Endodermal cell (in vitro differentiated cells): ENCODE measurements around the gene CDC14B. TPM values are rescaled to one million over a fixed set of nuclear protein-coding genes. Genes with fewer than 3 reads are reported as not detected.

ENCODE experiments used
- DNase-seq: peaks from one replicate; pipeline ENCODE4 v3.0.0-alpha.2; 2017
- H3K27ac ChIP-seq: 2 replicates; pipeline ENCODE4 v1.5.1; 2013; ENCODE audit warnings: mild to moderate bottlenecking, low read depth, low read length, moderate library complexity
- H3K27me3 ChIP-seq: 2 replicates; pipeline ENCODE4 v1.6.1; 2013; ENCODE audit warnings: mild to moderate bottlenecking, low read length, moderate library complexity; ENCODE audit not compliant: insufficient read depth, control insufficient read depth, poor library complexity, severe bottlenecking
- H3K36me3 ChIP-seq: 2 replicates; pipeline ENCODE4 v1.7.0; 2013; ENCODE audit warnings: mild to moderate bottlenecking, low read length, moderate library complexity; ENCODE audit not compliant: control insufficient read depth, insufficient read depth
- H3K4me1 ChIP-seq: one replicate; pipeline ENCODE4 v1.7.0; 2013; ENCODE audit warnings: low read length; ENCODE audit not compliant: control insufficient read depth, insufficient read depth
- H3K4me3 ChIP-seq: 2 replicates; pipeline ENCODE4 v1.5.1; 2013; ENCODE audit warnings: mild to moderate bottlenecking, low read length, moderate library complexity
- H3K9ac ChIP-seq: 2 replicates; pipeline ENCODE4 v1.6.1; 2013; ENCODE audit warnings: mild to moderate bottlenecking, low read length, moderate library complexity; ENCODE audit not compliant: poor library complexity, severe bottlenecking; ENCODE audit errors: extremely low read depth
- H3K9me3 ChIP-seq: 2 replicates; pipeline ENCODE4 v1.6.1; 2013; ENCODE audit warnings: mild to moderate bottlenecking, low read length, moderate library complexity; ENCODE audit not compliant: control insufficient read depth
- H3K27ac Mint-ChIP-seq: 2 replicates; pipeline ENCODE4 v1.8.0; 2020; ENCODE audit warnings: mixed read lengths
- H3K27me3 Mint-ChIP-seq: 2 replicates; pipeline ENCODE4 v1.8.0; 2021; ENCODE audit warnings: mild to moderate bottlenecking, mixed read lengths; ENCODE audit not compliant: insufficient read depth
- H3K36me3 Mint-ChIP-seq: 2 replicates; pipeline ENCODE4 v1.8.0; 2020; ENCODE audit warnings: low read depth, mixed read lengths
- H3K4me1 Mint-ChIP-seq: 2 replicates; pipeline ENCODE4 v1.8.0; 2020; ENCODE audit warnings: mixed read lengths
- H3K4me3 Mint-ChIP-seq: 2 replicates; pipeline ENCODE4 v1.8.0; 2020; ENCODE audit warnings: mild to moderate bottlenecking, moderate library complexity, mixed read lengths
- H3K9me3 Mint-ChIP-seq: 2 replicates; pipeline ENCODE4 v1.8.0; 2020; ENCODE audit warnings: mild to moderate bottlenecking, mixed read lengths
- CTCF ChIP-seq: fragments of 200-600 bp; sonication (generic); conservative IDR thresholded peaks from 2 replicates; pipeline ENCODE4 v1.5.0; 2021; ENCODE audit warnings: antibody characterized with exemption, mild to moderate bottlenecking
- WGBS, 2 experiments: methylation state at CpG; one replicate each; pipeline versions ENCODE4 v1.1.5 to v1.1.7; 2013; ENCODE audit warnings: missing lambda C conversion rate in 2 of 2, mixed read lengths in 1 of 2; ENCODE audit not compliant: insufficient coverage in 1 of 2, insufficient read length in 1 of 2; 5-methylcytosine and 5-hydroxymethylcytosine counted together
- total RNA-seq, 2 donors: library from RNA; stranded (reverse); fragmentation: NEBNext Ultra II Directional in 1 of 2; extraction: Animal tissue kit (Norgen Biotek cat#: 25700) in 1 of 2; gene quantifications; 2 replicates in 1 of 2; 3 replicates in 1 of 2; pipeline ENCODE4 v1.2.1, GENCODE V29; 2021

The CDC14B gene
- total RNA-seq, 2 donors from 2014 or later = 47.5 to 48.3 TPM

GRCh38 chr9:96581786-96582185 is 37.9 kb downstream of the CDC14B start:
- peak; percentile 56 for DNase-seq
- H3K9me3 ChIP-seq = no peaks in the 10 kb centered on the region
- Mint-ChIP-seq H3K4me1 (peaks cover 30% of the 10 kb centered on the region), H3K36me3 (no peaks in the 10 kb centered on the region), H3K27ac (peak overlapping the region; percentile 60), H3K27me3 (no peaks in the 10 kb centered on the region), H3K9me3 (no peaks in the 10 kb centered on the region), H3K4me3 (no peak overlapping the region)
- no peak for TF ChIP-seq CTCF
- H3K4me1 ChIP-seq = no peaks in the 10 kb centered on the region
- no peak overlapping the region for H3K27ac ChIP-seq
- H3K4me3 ChIP-seq = no peak overlapping the region
- no peak overlapping the region for H3K9ac ChIP-seq
- 77 to 80% methylated on average over 4 to 6 of the region's 6 CpGs for WGBS, 2 experiments
- no peaks in the 10 kb centered on the region for H3K27me3 ChIP-seq
- no peaks in the 10 kb centered on the region for H3K36me3 ChIP-seq

DNA sequence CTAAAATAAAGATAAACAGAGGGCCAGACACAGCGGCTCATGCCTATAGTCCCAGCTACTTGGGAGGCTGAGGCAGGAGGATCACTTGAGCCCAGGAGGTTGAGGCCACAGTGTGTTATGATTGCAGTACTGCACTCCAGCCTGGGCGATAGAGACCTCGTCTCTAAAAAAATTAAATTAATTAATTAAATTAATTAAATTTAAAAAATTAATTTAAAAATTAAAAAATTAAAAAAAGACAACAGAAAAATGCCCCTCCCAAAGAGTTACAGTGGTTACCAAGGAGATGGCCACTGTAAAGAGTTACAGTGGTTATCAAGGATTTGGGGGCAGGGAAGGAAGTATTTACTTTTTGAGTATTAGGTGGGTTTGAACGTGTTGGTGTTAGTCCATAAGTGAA is 38.3 kb downstream of the CDC14B start:
- Histone ChIP-seq H3K4me3 (no peak overlapping the region), H3K27me3 (no peaks in the 10 kb centered on the region), H3K36me3 (no peaks in the 10 kb centered on the region), H3K4me1 (no peaks in the 10 kb centered on the region), H3K9me3 (no peaks in the 10 kb centered on the region), H3K27ac (no peak overlapping the region), H3K9ac (no peak overlapping the region)
- no peak for DNase-seq
- no peaks in the 10 kb centered on the region for H3K36me3 Mint-ChIP-seq
- 95% methylated on average over 2 of the region's 4 CpGs; no CpG with 5 or more reads in 1 of the 2 experiments for WGBS, 2 experiments
- peak overlapping the region; percentile 60 for H3K27ac Mint-ChIP-seq
- H3K4me1 Mint-ChIP-seq = peaks cover 30% of the 10 kb centered on the region
- H3K4me3 Mint-ChIP-seq = no peak overlapping the region
- no peaks in the 10 kb centered on the region for H3K27me3 Mint-ChIP-seq
- no peak for TF ChIP-seq CTCF
- H3K9me3 Mint-ChIP-seq = no peaks in the 10 kb centered on the region

GRCh38 chr9:96574931-96575351 is 44.7 kb downstream of the CDC14B start:
- H3K4me3 Mint-ChIP-seq = no peak overlapping the region
- TF ChIP-seq CTCF = no peak
- Histone ChIP-seq H3K4me1 (no peaks in the 10 kb centered on the region), H3K9ac (no peak overlapping the region), H3K9me3 (no peaks in the 10 kb centered on the region), H3K27me3 (no peaks in the 10 kb centered on the region), H3K36me3 (no peaks in the 10 kb centered on the region), H3K4me3 (no peak overlapping the region), H3K27ac (no peak overlapping the region)
- WGBS, 2 experiments = 96% methylated on average over 7 to 8 of the region's 8 CpGs
- H3K27me3 Mint-ChIP-seq = no peaks in the 10 kb centered on the region
- no peaks in the 10 kb centered on the region for H3K9me3 Mint-ChIP-seq
- peaks cover 22% of the 10 kb centered on the region for H3K4me1 Mint-ChIP-seq
- DNase-seq = no peak
- peaks cover 2% of the 10 kb centered on the region for H3K36me3 Mint-ChIP-seq
- no peak overlapping the region for H3K27ac Mint-ChIP-seq
